Adrenal gland (tissue), 12 donors: ENCODE results near the gene LRPAP1. TPM values are rescaled to one million over a fixed set of nuclear protein-coding genes. Genes with fewer than 3 reads are reported as not detected.

Experiments used
- DNase-seq, 7 donors: peaks; one replicate each; pipeline ENCODE4 v3.0.0-alpha.2; 2019 to 2020
- H3K27ac ChIP-seq, 5 donors: fragments of 200-600 bp; sonication (generic) in 4 of 5; 1 replicate in 3 of 5; 2 replicates in 2 of 5; pipeline versions ENCODE4 v1.5.1 to v1.8.0; 2016 to 2020; ENCODE audit warnings: mild to moderate bottlenecking in 1 of 5
- H3K27me3 ChIP-seq: fragments of 200-600 bp; 2 replicates; pipeline ENCODE4 v1.8.0; 2021
- H3K36me3 ChIP-seq, 2 donors: fragments of 200-600 bp; replicated peaks in 1 of 2; 1 replicate in 1 of 2; 2 replicates in 1 of 2; pipeline versions ENCODE4 v1.5.1 to v1.8.0; 2018 to 2022
- H3K4me1 ChIP-seq, 2 donors: fragments of 200-600 bp; replicated peaks in 1 of 2; 1 replicate in 1 of 2; 2 replicates in 1 of 2; pipeline versions ENCODE4 v1.5.1 to v1.8.0; 2018 to 2021
- H3K4me3 ChIP-seq, 4 donors: fragments of 200-600 bp; sonication (generic) in 3 of 4; one replicate each; pipeline ENCODE4 v1.5.1; 2016 to 2018
- H3K9me3 ChIP-seq, 3 donors: fragments of 200-600 bp; sonication (generic) in 1 of 3; replicated peaks in 1 of 3; 1 replicate in 2 of 3; 2 replicates in 1 of 3; pipeline versions ENCODE4 v1.5.1 to v1.8.0; 2016 to 2021
- CTCF ChIP-seq, 6 experiments: fragments of 450-650 bp in 4 of 6; fragments of 200-600 bp in 2 of 6; sonication (generic) in 1 of 6; IDR thresholded peaks; 1 replicate in 5 of 6; 2 replicates in 1 of 6; pipeline versions ENCODE4 v1.5.1 to v1.8.0; 2016 to 2021; ENCODE audit warnings: antibody characterized with exemption in 6 of 6, mild to moderate bottlenecking in 2 of 6, moderate library complexity in 1 of 6
- POLR2A ChIP-seq, 2 donors: fragments of 450-650 bp; IDR thresholded peaks; one replicate each; pipeline ENCODE4 v1.6.1; 2017; ENCODE audit warnings: antibody characterized with exemption in 2 of 2, mild to moderate bottlenecking in 2 of 2, moderate library complexity in 1 of 2
- WGBS, 4 donors: extraction: QIAGEN DNeasy Blood & Tissue Kit in 2 of 4; methylation state at CpG; one replicate each; pipeline versions ENCODE4 v1.1.5 to v1.1.7; 2013 to 2017; 5-methylcytosine and 5-hydroxymethylcytosine counted together
- intact Hi-C, 2 donors: fragments of 100-400 bp; cut with DNase I; formaldehyde crosslinking; loops; one replicate each; pipeline versions ENCODE4 v1.14.1 to v1.15.0; 2022 to 2023
- polyA plus RNA-seq, 3 donors: library from polyadenylated mRNA; stranded (reverse); fragments of 200-250 nt in 2 of 3; fragments of 350-450 nt in 1 of 3; fragmentation: Illumina TruSeq in 1 of 3; extraction: RNeasy Lipid Tissue Mini Kit (QIAGEN cat#74804) in 1 of 3; gene quantifications; one replicate each; pipeline ENCODE4 v1.2.3, GENCODE V29; 2013 to 2014
- total RNA-seq, 9 donors: library from RNA; depleted of rRNA in 4 of 9; stranded (reverse); fragments of >200 nt in 4 of 9; fragments of 120-200 nt in 1 of 9; fragmentation: NEBNext Ultra II Directional in 1 of 9; extraction: Animal tissue kit (Norgen Biotek cat#: 25700) in 1 of 9; gene quantifications; one replicate each; pipeline versions ENCODE4 v1.1.0 to v1.2.4, GENCODE V29; 2013 to 2023
- donor health status: healthy with polysubstance abuse.
- donor health status: Bipolar disorder and iron deficiency.
- donor health status: DM: yes; HTN: yes; CAD: no.
- donor health status: DM: no; HTN: no; CAD: no.
- donor health status: DM: no; HTN: no; CAD: no.
- donor health status: DM: yes; HTN: yes; CAD: no.

Gene LRPAP1
- total and polyA plus RNA-seq, 12 donors, result 32.9 to 309 (median 188) TPM

GRCh38 chr4:3469386-3470243 is 62.6 kb downstream of the LRPAP1 start:
- Histone ChIP-seq H3K27me3 (no peaks in the 10 kb centered on the region), H3K4me3 (no peak overlapping the region), H3K36me3 (no peaks in the 10 kb centered on the region), H3K9me3 (no peaks in the 10 kb centered on the region), H3K27ac (no peak overlapping the region), H3K4me1 (no peaks in the 10 kb centered on the region)
- intact Hi-C loops, result no loop called here
- no peak for TF ChIP-seq POLR2A (IDR thresholded peaks at IDR 0.05)
- TF ChIP-seq CTCF (IDR thresholded peaks at IDR 0.05), result no peak
- WGBS, 4 donors, result 76 to 81% (median 78%) methylated on average over 18 to 31 of the region's 31 CpGs
- DNase-seq, result no peak

- peaks cover under 1 to 1% of the 10 kb centered on the region in 2 donors for H3K4me1 ChIP-seq
- no peaks in the 10 kb centered on the region for H3K36me3 ChIP-seq
- 81 to 97% (median 91%) methylated on average over 7 to 11 of the region's 11 CpGs for WGBS, 4 donors
- intact Hi-C loops, result no loop called here
- H3K27ac ChIP-seq, result no peak overlapping the region
- no peak for DNase-seq
- no peaks in the 10 kb centered on the region for H3K27me3 ChIP-seq
- H3K9me3 ChIP-seq, result no peaks in the 10 kb centered on the region
- no peak overlapping the region for H3K4me3 ChIP-seq
- TF ChIP-seq CTCF (IDR thresholded peaks at IDR 0.05) (no peak), POLR2A (IDR thresholded peaks at IDR 0.05) (no peak)
Measured at GRCh38 chr4:3468804-3469203, 63.4 kb downstream of the LRPAP1 start.

GRCh38 chr4:3468154-3468553 is 64.1 kb downstream of the LRPAP1 start:
- DNase-seq, result no peak
- intact Hi-C loops, result no loop called here
- TF ChIP-seq CTCF (IDR thresholded peaks at IDR 0.05), result no peak
- no peak for TF ChIP-seq POLR2A (IDR thresholded peaks at IDR 0.05)
- Histone ChIP-seq H3K4me1 (peaks cover 5 to 6% of the 10 kb centered on the region in 2 donors), H3K27ac (no peak overlapping the region), H3K4me3 (no peak overlapping the region), H3K36me3 (no peaks in the 10 kb centered on the region), H3K9me3 (no peaks in the 10 kb centered on the region), H3K27me3 (no peaks in the 10 kb centered on the region)
- 85 to 96% (median 92%) methylated on average over 10 of the region's 10 CpGs for WGBS, 4 donors

- WGBS, 4 donors, result 82 to 91% (median 86%) methylated on average over 15 of the region's 15 CpGs
- peaks cover 6 to 9% of the 10 kb centered on the region in 2 donors for H3K4me1 ChIP-seq
- H3K27me3 ChIP-seq, result no peaks in the 10 kb centered on the region
- no peak for DNase-seq
- TF ChIP-seq CTCF (IDR thresholded peaks at IDR 0.05) (no peak), POLR2A (IDR thresholded peaks at IDR 0.05) (no peak)
- no peaks in the 10 kb centered on the region for H3K36me3 ChIP-seq
- intact Hi-C loops, result no loop called here
- H3K4me3 ChIP-seq, result no peak overlapping the region
- H3K9me3 ChIP-seq, result no peaks in the 10 kb centered on the region
- no peak overlapping the region for H3K27ac ChIP-seq
Measured at GRCh38 chr4:3467601-3468031, 64.6 kb downstream of the LRPAP1 start.
